Loucy (cell line): ENCODE measurements around the gene KRR1.

Source experiments
- H2AFZ ChIP-seq: fragments of 200-600 bp; sonication (generic); 2 replicates; pipeline ENCODE4 v1.6.0; 2016; ENCODE audit warnings: antibody characterized with exemption, mild to moderate bottlenecking, low read length, moderate library complexity
- H3F3A ChIP-seq: fragments of 200-600 bp; 2 replicates; pipeline ENCODE4 v1.6.0; 2016; ENCODE audit warnings: antibody characterized with exemption, low read depth, mild to moderate bottlenecking
- H3K27me3 ChIP-seq: fragments of 200-600 bp; sonication (generic); 2 replicates; pipeline ENCODE4 v1.6.1; 2014; ENCODE audit warnings: low read length, mild to moderate bottlenecking; ENCODE audit not compliant: insufficient read depth, poor library complexity, severe bottlenecking
- H3K36me3 ChIP-seq: fragments of 200-600 bp; sonication (generic); 2 replicates; pipeline ENCODE4 v1.6.1; 2016; ENCODE audit warnings: low read length; ENCODE audit not compliant: insufficient read depth
- H3K4me1 ChIP-seq: fragments of 200-600 bp; sonication (generic); 2 replicates; pipeline ENCODE4 v1.5.1; 2014; ENCODE audit warnings: low read length, mild to moderate bottlenecking; ENCODE audit not compliant: insufficient read depth, poor library complexity, severe bottlenecking
- H3K4me2 ChIP-seq: fragments of 200-600 bp; sonication (generic); 2 replicates; pipeline ENCODE4 v1.6.0; 2014; ENCODE audit warnings: antibody characterized with exemption, low read length, low read depth, mild to moderate bottlenecking; ENCODE audit not compliant: poor library complexity, severe bottlenecking
- H3K4me3 ChIP-seq: fragments of 200-600 bp; sonication (generic); 2 replicates; pipeline ENCODE4 v1.5.1; 2014; ENCODE audit warnings: low read length, mild to moderate bottlenecking, mixed read lengths; ENCODE audit not compliant: poor library complexity, severe bottlenecking
- H3K79me2 ChIP-seq: fragments of 200-600 bp; sonication (generic); 2 replicates; pipeline ENCODE4 v1.6.1; 2014; ENCODE audit warnings: low read length; ENCODE audit not compliant: insufficient read depth
- H3K9ac ChIP-seq: fragments of 200-600 bp; sonication (generic); 2 replicates; pipeline ENCODE4 v1.6.0; 2014; ENCODE audit warnings: mild to moderate bottlenecking, low read depth, low read length, moderate library complexity; ENCODE audit not compliant: poor library complexity, severe bottlenecking
- H3K9me2 ChIP-seq: fragments of 200-600 bp; sonication (generic); replicated peaks from 2 replicates; pipeline ENCODE4 v1.6.1; 2016; ENCODE audit warnings: low read depth, low read length, mixed read lengths
- H3K9me3 ChIP-seq: fragments of 200-600 bp; sonication (generic); 2 replicates; pipeline ENCODE4 v1.6.1; 2014; ENCODE audit warnings: mild to moderate bottlenecking, antibody characterized with exemption, low read length, low read depth; ENCODE audit not compliant: insufficient read depth
- H4K20me1 ChIP-seq: fragments of 200-600 bp; sonication (generic); 2 replicates; pipeline ENCODE4 v1.6.0; 2014; ENCODE audit warnings: antibody characterized with exemption, low read length, mild to moderate bottlenecking; ENCODE audit not compliant: insufficient read depth, poor library complexity, severe bottlenecking
- EZH2phosphoT487 ChIP-seq: fragments of 200-600 bp; IDR thresholded peaks from 2 replicates; pipeline ENCODE4 v1.6.1; 2018; ENCODE audit warnings: antibody characterized with exemption, mild to moderate bottlenecking, moderate library complexity, borderline replicate concordance
- TF ChIP-seq, protein P1 (sequence below): fragments of 200-600 bp; sonication (generic); conservative IDR thresholded peaks from 2 replicates; pipeline ENCODE4 v1.5.1; 2014; ENCODE audit warnings: mild to moderate bottlenecking, antibody characterized with exemption, low read length

The KRR1 gene

DNA sequence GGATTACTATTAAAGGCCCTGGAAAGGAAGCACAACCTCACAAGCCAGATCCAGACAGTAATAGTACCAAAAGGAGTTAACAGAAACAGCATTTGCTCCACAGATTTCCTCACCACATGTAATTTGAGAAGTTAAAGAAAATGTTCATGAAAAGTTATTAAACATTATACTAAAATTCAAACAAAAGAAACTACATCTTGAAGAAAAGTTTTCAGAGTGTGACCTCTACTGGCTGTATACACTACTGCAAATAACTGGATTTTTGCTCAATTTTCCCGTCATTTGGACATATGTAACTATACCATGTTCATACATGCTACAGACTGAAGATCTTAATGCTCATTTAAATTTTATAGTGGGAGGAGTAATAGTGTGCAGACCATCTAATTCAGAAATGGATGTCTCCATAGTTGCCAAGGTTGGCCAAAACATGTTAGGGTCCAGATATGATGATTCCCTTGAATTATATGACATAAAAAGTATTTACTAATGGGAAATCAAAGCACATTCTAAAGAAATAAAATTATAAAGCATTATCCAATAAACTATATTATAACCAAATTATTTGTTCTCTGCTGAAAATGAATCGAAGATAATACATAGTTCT lies 5.6 kb downstream of the KRR1 start:
- Histone ChIP-seq H3K27me3 (no peaks in the 10 kb centered on the region), H3K9me2 (no peaks in the 10 kb centered on the region), H3K79me2 (peaks cover 71% of the 10 kb centered on the region), H3K4me1 (peaks cover 35% of the 10 kb centered on the region), H2AFZ (no peak overlapping the region), H3K9ac (no peak overlapping the region), H4K20me1 (peaks cover 37% of the 10 kb centered on the region), H3K4me2 (peak overlapping the region; percentile 95), H3K9me3 (no peaks in the 10 kb centered on the region), H3K4me3 (peak overlapping the region; percentile 21), H3F3A (no peaks in the 10 kb centered on the region), H3K36me3 (peaks cover 53% of the 10 kb centered on the region)
- TF ChIP-seq, protein P1, sequence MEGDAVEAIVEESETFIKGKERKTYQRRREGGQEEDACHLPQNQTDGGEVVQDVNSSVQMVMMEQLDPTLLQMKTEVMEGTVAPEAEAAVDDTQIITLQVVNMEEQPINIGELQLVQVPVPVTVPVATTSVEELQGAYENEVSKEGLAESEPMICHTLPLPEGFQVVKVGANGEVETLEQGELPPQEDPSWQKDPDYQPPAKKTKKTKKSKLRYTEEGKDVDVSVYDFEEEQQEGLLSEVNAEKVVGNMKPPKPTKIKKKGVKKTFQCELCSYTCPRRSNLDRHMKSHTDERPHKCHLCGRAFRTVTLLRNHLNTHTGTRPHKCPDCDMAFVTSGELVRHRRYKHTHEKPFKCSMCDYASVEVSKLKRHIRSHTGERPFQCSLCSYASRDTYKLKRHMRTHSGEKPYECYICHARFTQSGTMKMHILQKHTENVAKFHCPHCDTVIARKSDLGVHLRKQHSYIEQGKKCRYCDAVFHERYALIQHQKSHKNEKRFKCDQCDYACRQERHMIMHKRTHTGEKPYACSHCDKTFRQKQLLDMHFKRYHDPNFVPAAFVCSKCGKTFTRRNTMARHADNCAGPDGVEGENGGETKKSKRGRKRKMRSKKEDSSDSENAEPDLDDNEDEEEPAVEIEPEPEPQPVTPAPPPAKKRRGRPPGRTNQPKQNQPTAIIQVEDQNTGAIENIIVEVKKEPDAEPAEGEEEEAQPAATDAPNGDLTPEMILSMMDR = peak; percentile 90
- TF ChIP-seq EZH2phosphoT487 = no peak

DNA sequence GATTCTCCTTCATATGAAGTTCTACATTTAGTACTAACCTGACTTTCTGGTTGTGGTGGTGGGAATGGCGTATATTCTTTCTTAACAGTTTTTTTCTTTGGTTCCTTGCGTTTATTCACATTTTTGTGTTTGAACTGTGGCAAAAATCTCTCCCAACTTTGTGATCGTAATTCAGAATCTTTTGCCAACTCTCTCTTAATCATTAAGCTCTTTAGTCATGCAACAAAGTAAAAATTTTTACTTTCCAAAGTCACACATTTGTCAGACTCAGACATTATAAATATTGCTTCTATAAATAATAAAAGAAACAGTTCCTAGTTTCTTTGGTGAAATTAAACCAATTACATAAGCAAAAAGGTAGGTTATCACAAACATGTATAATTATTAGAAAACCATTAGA lies 7.5 kb downstream of the KRR1 start:
- peaks cover 18% of the 10 kb centered on the region for H3K4me1 ChIP-seq
- H3K9ac ChIP-seq = no peak overlapping the region
- no peaks in the 10 kb centered on the region for H3K9me2 ChIP-seq
- no peak overlapping the region for H3K4me3 ChIP-seq
- H3K79me2 ChIP-seq = peaks cover 51% of the 10 kb centered on the region
- H3K27me3 ChIP-seq = no peaks in the 10 kb centered on the region
- H3F3A ChIP-seq = no peaks in the 10 kb centered on the region
- H3K4me2 ChIP-seq = no peak overlapping the region
- H3K9me3 ChIP-seq = no peaks in the 10 kb centered on the region
- H3K36me3 ChIP-seq = peaks cover 66% of the 10 kb centered on the region
- H2AFZ ChIP-seq = no peak overlapping the region
- H4K20me1 ChIP-seq = peaks cover 26% of the 10 kb centered on the region
- no peak for TF ChIP-seq EZH2phosphoT487
- TF ChIP-seq, protein P1 = no peak

DNA sequence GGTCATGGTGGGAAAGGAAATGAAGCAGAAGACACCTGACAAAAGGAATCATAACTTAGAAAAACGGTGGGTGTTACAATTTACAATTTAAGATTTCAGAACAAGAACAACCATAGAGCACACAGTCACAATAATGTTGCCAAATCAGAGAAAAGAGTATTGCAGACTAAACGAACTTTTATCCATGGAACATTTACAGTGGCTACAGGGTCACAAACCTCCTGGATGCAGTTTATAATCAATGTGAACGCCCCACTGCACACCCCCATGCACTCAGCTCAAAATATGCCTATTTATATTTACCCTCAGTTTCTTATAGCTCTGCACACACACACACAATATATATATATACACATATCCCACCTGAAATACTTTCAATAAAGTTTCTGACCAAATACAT lies 8.0 kb downstream of the KRR1 start:
- Histone ChIP-seq H3K27me3 (no peaks in the 10 kb centered on the region), H3K4me2 (no peak overlapping the region), H3K4me1 (peaks cover 14% of the 10 kb centered on the region), H3K9ac (no peak overlapping the region), H3K9me3 (no peaks in the 10 kb centered on the region), H3K4me3 (no peak overlapping the region), H3K36me3 (peaks cover 70% of the 10 kb centered on the region), H3K79me2 (peaks cover 47% of the 10 kb centered on the region), H2AFZ (no peak overlapping the region), H3F3A (no peaks in the 10 kb centered on the region), H3K9me2 (no peaks in the 10 kb centered on the region), H4K20me1 (peaks cover 23% of the 10 kb centered on the region)
- TF ChIP-seq, protein P1 = no peak
- TF ChIP-seq EZH2phosphoT487 = no peak
